Activated T-cell treated with anti-CD3 and anti-CD28 coated beads, Interleukin-2, amount 50 U/mL, for 1 hour (primary cell): Measurements from ENCODE around the gene RAB40B.

ENCODE experiments used
- DNase-seq: peaks from one replicate; pipeline ENCODE4 v3.0.0-alpha.2; 2020

Gene RAB40B

DNA sequence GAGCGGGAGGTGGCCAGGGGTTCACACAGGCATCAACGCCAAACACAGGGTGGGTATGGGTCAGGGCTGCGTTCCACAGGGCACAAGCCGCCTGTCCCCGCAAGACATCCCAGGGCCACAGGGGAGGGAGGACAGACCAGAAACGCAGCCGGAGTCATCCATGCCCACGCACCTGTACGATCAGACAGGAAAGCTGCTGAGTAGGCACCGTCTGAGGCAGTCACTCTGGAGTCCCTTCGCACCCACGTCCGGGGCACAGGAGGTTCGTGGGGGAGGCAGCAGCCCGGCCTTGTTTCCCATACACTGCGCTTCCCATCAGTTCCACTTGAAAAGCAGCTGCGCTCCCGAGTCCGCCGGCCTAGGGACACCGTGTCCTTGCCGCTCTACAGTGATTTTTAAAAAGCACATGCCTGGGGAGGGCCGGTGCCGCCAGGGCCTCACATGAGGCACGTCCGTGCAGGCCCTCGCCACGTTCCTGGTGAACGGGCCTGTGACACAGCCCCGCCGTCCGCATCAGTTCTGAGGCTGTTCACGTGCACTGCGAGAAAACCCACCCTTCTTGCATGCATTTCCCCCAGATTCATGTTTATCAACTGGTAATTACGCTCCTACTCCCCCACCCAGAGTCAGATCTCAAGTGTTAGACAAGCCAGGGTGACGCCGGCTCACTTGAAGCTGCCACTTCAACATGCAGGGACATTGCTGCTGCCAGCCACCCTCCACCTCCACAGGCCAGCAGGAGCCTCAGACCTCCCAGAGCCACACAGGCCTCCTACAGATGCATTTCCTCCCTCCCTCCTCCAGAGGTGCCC is 85.0 kb downstream of the RAB40B start:
- DNase-seq, result no peak

DNA sequence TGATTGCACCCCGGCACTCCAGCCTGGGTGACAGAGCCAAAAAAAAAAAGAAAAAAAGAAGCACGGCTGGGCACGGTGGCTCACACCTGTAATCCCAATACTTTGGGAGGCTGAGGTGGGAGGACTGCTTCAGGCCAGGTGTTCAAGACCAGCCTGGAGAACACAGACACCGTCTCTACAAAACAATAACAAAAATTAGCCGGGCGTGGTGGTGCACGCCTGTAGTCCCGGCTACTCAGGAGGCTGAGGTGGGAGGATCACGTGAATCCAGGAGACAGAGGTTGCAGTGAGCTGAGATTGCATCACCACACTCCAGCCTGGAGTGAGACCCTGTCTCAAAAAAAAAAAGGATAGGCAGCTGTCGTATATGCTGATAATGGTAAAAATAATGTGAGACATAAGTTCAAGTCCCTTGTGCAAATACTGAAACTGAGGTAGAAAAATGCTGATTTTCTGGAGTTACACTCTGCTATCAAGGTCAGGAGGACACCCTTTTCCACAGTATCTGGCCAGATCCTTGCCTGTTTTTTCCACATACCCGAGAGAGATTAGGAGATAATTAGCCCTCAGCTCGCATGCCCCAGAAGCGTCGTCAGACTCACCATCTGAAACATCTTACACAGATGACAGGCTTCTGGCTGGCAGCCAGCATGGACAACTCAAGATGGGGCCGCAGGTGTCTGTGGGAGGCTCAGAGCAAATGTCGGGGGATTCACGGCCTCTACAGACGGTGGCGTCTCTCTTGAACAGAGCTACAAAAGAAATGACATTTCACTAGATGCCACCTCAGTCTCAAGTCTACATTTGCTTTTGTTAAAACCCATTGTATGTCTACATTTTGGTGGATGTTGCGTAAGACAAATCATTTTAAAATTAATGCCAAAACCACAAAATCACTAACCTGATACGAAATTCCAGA is 87.1 kb downstream of the RAB40B start:
- DNase-seq, result no peak

DNA sequence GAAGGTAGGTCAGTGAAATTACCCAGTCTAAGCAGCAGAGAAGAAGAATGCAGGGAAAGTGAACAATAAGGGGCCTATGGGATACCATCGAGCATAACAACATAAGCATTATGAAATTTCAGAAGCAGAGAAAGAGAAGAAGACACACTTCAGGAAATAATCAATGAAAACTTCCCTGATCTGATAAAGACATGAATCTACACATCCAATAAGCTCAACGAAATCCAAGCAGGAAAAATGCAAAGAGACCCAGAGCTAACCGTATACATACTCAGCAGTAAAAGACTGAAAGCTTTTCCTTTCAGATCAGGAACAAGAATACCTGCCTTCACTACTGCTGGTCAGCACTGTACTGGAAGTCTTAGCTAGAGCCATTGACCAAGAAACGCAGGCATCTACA is 88.8 kb downstream of the RAB40B start:
- DNase-seq, result no peak

DNA sequence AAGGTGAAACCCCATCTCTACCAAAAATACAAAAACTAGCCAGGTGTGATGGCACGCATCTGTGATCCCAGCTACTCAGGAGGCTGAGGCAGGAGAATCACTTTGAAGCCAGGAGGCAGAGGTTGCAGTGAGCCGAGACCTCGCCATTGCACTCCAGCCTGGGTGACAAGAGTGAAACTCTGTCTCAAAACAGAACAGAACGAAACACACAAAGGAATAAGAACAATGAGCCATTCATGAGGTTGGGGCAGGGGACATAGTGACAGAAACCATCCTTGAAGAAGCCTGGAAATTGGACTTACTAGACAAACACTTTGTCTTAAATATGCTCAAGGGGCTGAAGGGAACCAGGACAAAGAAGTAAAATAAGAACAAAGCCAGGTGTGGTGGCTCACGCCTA is 89.7 kb downstream of the RAB40B start:
- no peak for DNase-seq

DNA sequence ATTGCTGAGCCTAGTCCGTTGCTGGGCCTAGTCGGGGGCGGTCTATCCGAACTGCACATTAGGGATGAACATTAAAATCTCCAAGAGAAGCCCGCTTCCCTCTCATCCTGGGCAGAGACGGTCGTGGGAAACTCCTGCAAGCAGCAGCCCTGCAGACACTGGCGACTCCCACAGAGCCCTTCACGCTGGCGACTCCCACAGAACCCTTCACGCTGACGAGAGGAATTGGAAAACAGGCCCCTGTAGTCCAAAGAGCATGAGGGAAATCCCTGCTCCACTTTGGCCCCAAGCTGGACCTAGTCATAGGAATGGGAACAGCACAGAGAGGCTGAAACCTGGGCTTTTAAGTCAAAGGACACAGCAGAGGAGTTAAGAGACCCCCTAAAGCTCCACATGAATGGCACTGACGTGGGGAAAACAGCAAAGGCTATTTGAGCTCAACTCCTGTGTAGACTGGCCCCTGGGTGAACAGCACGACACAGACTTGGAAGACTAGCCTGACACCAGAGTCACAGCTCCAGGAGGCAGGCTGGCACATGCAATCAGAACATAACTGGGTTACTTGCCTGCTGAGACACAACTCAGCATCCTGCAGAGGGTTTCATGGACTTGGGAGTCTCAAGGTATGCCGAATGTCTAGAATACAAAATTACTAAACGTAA is 92.4 kb downstream of the RAB40B start:
- no peak for DNase-seq
